Panc1 (cell line): ENCODE results near the gene NUPR2. TPM values are rescaled to one million over a fixed set of nuclear protein-coding genes. Genes with fewer than 3 reads are reported as not detected.
A peak's percentile ranks its signal among the peaks of the same experiment; 100 is the strongest.

Source experiments
- ATAC-seq: fragments of 200-7000 bp; cut with Tn5 transposase; 2 replicates; pipeline ENCODE4 v1.9.1; 2020; ENCODE audit warnings: mild to moderate bottlenecking, moderate library complexity
- BruUV-seq: library from RNA; stranded (reverse); fragments of 400-500 nt; replicated peaks from 2 replicates; lab custom pipeline; 2021; lab: Mats Ljungman, UMichigan
- CTCF ChIA-PET: fragments of 300-600 bp; sonication (Branson Sonifier 250); formaldehyde crosslinking; loops from one replicate; lab custom pipeline; 2022; ENCODE audit warnings: antibody characterized with exemption; lab: Charles Lee
- POLR2A ChIA-PET: fragments of 300-600 bp; sonication (Branson Sonifier 250); formaldehyde crosslinking; loops from one replicate; lab custom pipeline; 2022; ENCODE audit warnings: antibody characterized with exemption; lab: Charles Lee
- DNase-seq: peaks from one replicate; pipeline ENCODE4 v3.0.0-alpha.2; 2010; ENCODE audit warnings: low read depth, low spot score
- H3K27ac ChIP-seq: 2 replicates; pipeline ENCODE4 v1.5.1; 2011; ENCODE audit warnings: mild to moderate bottlenecking, low read length, inconsistent platforms
- H3K27me3 ChIP-seq: fragments of 200-500 bp; sonication (Bioruptor generic); 2 replicates; pipeline ENCODE4 v1.6.0; 2014; ENCODE audit warnings: low read length, inconsistent platforms; ENCODE audit not compliant: control insufficient read depth, insufficient read depth
- H3K36me3 ChIP-seq: fragments of 200-500 bp; sonication (Bioruptor generic); 2 replicates; pipeline ENCODE4 v1.5.1; 2014; ENCODE audit warnings: inconsistent platforms, mild to moderate bottlenecking, low read length, moderate library complexity; ENCODE audit not compliant: control insufficient read depth, insufficient read depth
- H3K4me1 ChIP-seq: 2 replicates; pipeline ENCODE4 v1.5.1; 2011; ENCODE audit warnings: inconsistent platforms, mild to moderate bottlenecking, low read length, moderate library complexity; ENCODE audit not compliant: control insufficient read depth, insufficient read depth
- H3K4me3 ChIP-seq, 2 experiments: 2 replicates each; pipeline ENCODE4 v1.5.1; 2011 to 2012; ENCODE audit warnings: low read depth in 2 of 2, low read length in 2 of 2, mild to moderate bottlenecking in 2 of 2, inconsistent platforms in 1 of 2, moderate library complexity in 1 of 2
- H3K9me3 ChIP-seq: fragments of 200-500 bp; sonication (Bioruptor generic); 2 replicates; pipeline ENCODE4 v1.5.1; 2014; ENCODE audit warnings: low read depth, mild to moderate bottlenecking, inconsistent platforms, low read length, moderate library complexity; ENCODE audit not compliant: control insufficient read depth, insufficient read depth
- POLR2AphosphoS5 ChIP-seq: IDR thresholded peaks from 2 replicates; pipeline ENCODE4 v1.6.1; 2012; ENCODE audit warnings: mild to moderate bottlenecking, low read depth, low read length, moderate library complexity
- SIN3A ChIP-seq: IDR thresholded peaks from 2 replicates; pipeline ENCODE4 v1.6.1; 2012; ENCODE audit warnings: low read depth, mild to moderate bottlenecking, low read length, moderate library complexity, borderline replicate concordance; ENCODE audit not compliant: insufficient read depth
- TCF7L2 ChIP-seq: IDR thresholded peaks from 2 replicates; pipeline ENCODE4 v1.6.1; 2011; ENCODE audit warnings: mild to moderate bottlenecking, low read depth, low read length, inconsistent platforms
- in situ Hi-C: cut with HindIII; loops from 2 replicates; pipeline ENCODE4 v1.10.0; 2016; ENCODE audit warnings: low sequenced_read_pairs, low pct_unique_long_range_greater_than_20kb
- intact Hi-C: fragments of 100-400 bp; cut with micrococcal nuclease; formaldehyde crosslinking; loops from one replicate; pipeline ENCODE4 v1.10.0; 2022; ENCODE audit not compliant: unreplicated experiment
- total RNA-seq: library from RNA; stranded (reverse); gene quantifications from one replicate; pipeline ENCODE4 v1.2.1, GENCODE V29; 2021; ENCODE audit not compliant: unreplicated experiment
- TF ChIP-seq, protein P1 (sequence below): fragments of 450-650 bp; IDR thresholded peaks from 2 replicates; pipeline ENCODE4 v1.5.1; 2017; ENCODE audit warnings: mild to moderate bottlenecking
- TF ChIP-seq, protein P2 (sequence below), 2 experiments: IDR thresholded peaks; 2 replicates each; pipeline ENCODE4 v1.6.1; 2011 to 2012; ENCODE audit warnings: low read depth in 2 of 2, control low read depth in 1 of 2, low read length in 1 of 2, mild to moderate bottlenecking in 1 of 2, moderate library complexity in 1 of 2; ENCODE audit not compliant: insufficient read depth in 1 of 2

Gene NUPR2
- total RNA-seq, 1 experiment from 2014 or later: not detected

DNA sequence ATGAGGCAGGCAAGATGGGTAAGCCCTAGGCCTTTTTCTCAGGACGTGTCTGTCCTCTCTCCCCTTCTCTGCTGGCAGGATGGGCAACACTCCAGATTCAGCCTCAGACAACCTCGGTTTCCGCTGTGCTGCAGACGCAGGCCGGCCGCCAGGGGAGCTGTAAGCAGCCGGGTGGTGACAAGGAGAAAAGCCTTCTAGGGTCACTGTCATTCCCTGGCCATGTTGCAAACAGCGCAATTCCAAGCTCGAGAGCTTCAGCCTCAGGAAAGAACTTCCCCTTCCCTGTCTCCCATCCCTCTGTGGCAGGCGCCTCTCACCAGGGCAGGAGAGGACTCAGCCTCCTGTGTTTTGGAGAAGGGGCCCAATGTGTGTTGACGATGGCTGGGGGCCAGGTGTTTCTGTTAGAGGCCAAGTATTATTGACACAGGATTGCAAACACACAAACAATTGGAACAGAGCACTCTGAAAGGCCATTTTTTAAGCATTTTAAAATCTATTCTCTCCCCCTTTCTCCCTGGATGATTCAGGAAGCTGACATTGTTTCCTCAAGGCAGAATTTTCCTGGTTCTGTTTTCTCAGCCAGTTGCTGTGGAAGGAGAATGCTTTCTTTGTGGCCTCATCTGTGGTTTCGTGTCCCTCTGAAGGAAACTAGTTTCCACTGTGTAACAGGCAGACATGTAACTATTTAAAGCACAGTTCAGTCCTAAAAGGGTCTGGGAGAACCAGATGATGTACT lies 36.6 kb downstream of the NUPR2 start:
- Histone ChIP-seq H3K36me3 (no peaks in the 10 kb centered on the region), H3K4me1 (peaks cover 14% of the 10 kb centered on the region), H3K27me3 (no peaks in the 10 kb centered on the region), H3K4me3 (no peak overlapping the region), H3K27ac (peak overlapping the region; percentile 5), H3K9me3 (no peaks in the 10 kb centered on the region)
- ChIA-PET CTCF (interaction anchor here (0.7 to 1.9 kb wide), 3 partner anchors 25 to 29 kb away, joined by 3 to 6 read pairs (median 4); partner anchors contain the start of genes CCT6A, CHCHD2 and PSPH), POLR2A (interaction anchor here (0.6 kb wide), 2 partner anchors 8 to 59 kb away, joined by 5 to 8 read pairs; no protein-coding TSS in a partner anchor)
- BruUV-seq: TSS peak; percentile 89
- in situ Hi-C loops: no loop called here
- intact Hi-C loops: loop anchor here (10.0 kb wide), 1 partner anchor 435 kb away; no protein-coding TSS in a partner anchor
- no peak for TF ChIP-seq SIN3A
- TF ChIP-seq, protein P1, sequence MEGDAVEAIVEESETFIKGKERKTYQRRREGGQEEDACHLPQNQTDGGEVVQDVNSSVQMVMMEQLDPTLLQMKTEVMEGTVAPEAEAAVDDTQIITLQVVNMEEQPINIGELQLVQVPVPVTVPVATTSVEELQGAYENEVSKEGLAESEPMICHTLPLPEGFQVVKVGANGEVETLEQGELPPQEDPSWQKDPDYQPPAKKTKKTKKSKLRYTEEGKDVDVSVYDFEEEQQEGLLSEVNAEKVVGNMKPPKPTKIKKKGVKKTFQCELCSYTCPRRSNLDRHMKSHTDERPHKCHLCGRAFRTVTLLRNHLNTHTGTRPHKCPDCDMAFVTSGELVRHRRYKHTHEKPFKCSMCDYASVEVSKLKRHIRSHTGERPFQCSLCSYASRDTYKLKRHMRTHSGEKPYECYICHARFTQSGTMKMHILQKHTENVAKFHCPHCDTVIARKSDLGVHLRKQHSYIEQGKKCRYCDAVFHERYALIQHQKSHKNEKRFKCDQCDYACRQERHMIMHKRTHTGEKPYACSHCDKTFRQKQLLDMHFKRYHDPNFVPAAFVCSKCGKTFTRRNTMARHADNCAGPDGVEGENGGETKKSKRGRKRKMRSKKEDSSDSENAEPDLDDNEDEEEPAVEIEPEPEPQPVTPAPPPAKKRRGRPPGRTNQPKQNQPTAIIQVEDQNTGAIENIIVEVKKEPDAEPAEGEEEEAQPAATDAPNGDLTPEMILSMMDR: peak; percentile 93
- TF ChIP-seq, protein P2, sequence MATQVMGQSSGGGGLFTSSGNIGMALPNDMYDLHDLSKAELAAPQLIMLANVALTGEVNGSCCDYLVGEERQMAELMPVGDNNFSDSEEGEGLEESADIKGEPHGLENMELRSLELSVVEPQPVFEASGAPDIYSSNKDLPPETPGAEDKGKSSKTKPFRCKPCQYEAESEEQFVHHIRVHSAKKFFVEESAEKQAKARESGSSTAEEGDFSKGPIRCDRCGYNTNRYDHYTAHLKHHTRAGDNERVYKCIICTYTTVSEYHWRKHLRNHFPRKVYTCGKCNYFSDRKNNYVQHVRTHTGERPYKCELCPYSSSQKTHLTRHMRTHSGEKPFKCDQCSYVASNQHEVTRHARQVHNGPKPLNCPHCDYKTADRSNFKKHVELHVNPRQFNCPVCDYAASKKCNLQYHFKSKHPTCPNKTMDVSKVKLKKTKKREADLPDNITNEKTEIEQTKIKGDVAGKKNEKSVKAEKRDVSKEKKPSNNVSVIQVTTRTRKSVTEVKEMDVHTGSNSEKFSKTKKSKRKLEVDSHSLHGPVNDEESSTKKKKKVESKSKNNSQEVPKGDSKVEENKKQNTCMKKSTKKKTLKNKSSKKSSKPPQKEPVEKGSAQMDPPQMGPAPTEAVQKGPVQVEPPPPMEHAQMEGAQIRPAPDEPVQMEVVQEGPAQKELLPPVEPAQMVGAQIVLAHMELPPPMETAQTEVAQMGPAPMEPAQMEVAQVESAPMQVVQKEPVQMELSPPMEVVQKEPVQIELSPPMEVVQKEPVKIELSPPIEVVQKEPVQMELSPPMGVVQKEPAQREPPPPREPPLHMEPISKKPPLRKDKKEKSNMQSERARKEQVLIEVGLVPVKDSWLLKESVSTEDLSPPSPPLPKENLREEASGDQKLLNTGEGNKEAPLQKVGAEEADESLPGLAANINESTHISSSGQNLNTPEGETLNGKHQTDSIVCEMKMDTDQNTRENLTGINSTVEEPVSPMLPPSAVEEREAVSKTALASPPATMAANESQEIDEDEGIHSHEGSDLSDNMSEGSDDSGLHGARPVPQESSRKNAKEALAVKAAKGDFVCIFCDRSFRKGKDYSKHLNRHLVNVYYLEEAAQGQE (IDR thresholded peaks at IDR 0.05; ENCODE audit: insufficient read depth in 1 of 2, low read depth in 2 of 2, low read length in 1 of 2): no peak
- DNase-seq: no peak
- peak; percentile 86 for ATAC-seq

DNA sequence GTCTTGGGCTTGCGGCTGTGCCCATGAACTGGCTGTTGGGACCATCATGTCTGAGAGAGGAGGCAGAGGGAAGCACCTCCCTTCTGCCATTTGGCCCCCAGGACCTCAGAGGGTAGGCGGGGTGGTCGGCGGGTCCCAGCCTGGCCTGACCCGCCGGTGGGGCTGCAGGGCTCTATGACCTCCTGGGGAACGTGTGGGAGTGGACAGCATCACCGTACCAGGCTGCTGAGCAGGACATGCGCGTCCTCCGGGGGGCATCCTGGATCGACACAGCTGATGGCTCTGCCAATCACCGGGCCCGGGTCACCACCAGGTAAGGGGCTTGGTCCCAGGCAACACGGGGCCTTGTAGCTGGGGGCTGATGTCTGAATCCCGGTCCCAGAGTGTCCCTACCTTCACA lies 38.0 kb downstream of the NUPR2 start:
- Histone ChIP-seq H3K9me3 (no peaks in the 10 kb centered on the region), H3K36me3 (no peaks in the 10 kb centered on the region), H3K4me3 (no peak overlapping the region), H3K27ac (no peak overlapping the region), H3K4me1 (peaks cover 17% of the 10 kb centered on the region), H3K27me3 (no peaks in the 10 kb centered on the region)
- intact Hi-C loops (loop anchor here (10.0 kb wide), 1 partner anchor 433 kb away; no protein-coding TSS in a partner anchor), in situ Hi-C loops (no loop called here)
- DNase-seq: no peak
- ChIA-PET CTCF (interaction anchor here (1.7 to 1.9 kb wide), 2 partner anchors 15 to 28 kb away, joined by 4 to 5 read pairs; partner anchors contain the start of genes CHCHD2 and PHKG1), POLR2A (no interaction called here)
- TF ChIP-seq TCF7L2 (no peak), SIN3A (no peak), POLR2AphosphoS5 (no peak)
- TF ChIP-seq, protein P2 (IDR thresholded peaks at IDR 0.05; ENCODE audit: insufficient read depth in 1 of 2, low read depth in 2 of 2, low read length in 1 of 2): no peak
- TF ChIP-seq, protein P1: no peak
- ATAC-seq: no peak
- BruUV-seq: no TSS peak
